ENCODE measurements around the gene RCBTB2. TPM values are rescaled to one million over a fixed set of nuclear protein-coding genes. Genes with fewer than 3 reads are reported as not detected.
A peak's percentile ranks its signal among the peaks of the same experiment; 100 is the strongest.

RCBTB2 gene
- total RNA-seq, 1 donor from 2014 or later = 2.0 TPM

DNA sequence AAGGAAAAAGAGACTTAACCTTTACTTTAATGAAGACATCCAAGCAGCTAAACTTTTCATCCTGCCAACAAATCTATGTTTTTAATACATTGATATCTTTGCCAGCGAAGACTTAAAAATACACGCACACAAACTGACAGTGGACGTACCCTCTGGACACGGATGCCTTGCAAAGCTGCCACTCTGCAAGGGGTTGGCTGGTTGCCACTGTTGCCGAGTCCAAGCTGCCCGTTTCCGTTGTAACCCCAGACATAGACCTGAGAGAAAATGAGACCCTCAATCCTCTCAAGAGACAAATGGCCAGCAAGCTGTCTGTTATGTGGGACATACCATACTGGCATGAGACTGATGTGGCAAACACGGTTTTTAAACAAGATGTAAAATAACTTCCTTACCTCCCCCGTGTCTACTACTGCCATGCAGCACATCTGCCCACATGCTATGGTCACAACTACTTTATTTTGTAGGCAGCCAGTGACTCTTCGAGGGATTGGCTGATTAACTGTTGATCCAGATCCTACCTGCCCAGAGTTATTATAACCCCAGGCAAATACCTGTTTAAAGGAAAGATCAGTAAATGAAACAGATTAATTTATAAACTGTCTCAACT lies 21.2 kb downstream of the RCBTB2 start:
- Mint-ChIP-seq H3K4me3 (no peak overlapping the region), H3K4me1 (ENCODE audit: low read depth) (peaks cover 18% of the 10 kb centered on the region), H3K27me3 (ENCODE audit: insufficient read depth) (peaks cover 8% of the 10 kb centered on the region), H3K27ac (no peak overlapping the region), H3K9me3 (no peaks in the 10 kb centered on the region), H3K36me3 (ENCODE audit: low read depth) (peaks cover 15% of the 10 kb centered on the region)
- intact Hi-C loops (cut with micrococcal nuclease) = no loop called here
- DNase-seq (ENCODE audit: low spot score) = no peak

DNA sequence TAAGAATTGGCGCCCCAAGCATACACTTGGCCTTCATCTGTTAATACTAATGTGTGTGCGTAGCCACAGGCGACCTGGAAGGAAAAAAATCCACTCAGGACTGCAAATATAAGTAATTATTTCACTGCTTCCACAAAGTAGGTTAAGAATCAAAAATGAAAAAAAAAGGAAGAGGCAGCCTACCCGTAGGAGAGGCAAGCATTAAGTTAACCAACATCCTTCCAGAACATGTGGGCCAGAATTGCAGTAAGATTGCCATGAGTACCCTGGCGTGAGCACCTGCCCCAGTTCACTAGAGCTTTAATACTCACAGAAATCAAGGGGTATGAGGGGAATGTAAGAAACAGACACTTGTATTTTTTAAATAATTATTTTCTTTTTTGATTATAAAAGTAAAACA lies 22.2 kb downstream of the RCBTB2 start:
- Mint-ChIP-seq H3K36me3 (ENCODE audit: low read depth) (peaks cover 16% of the 10 kb centered on the region), H3K4me3 (no peak overlapping the region), H3K9me3 (no peaks in the 10 kb centered on the region)

DNA sequence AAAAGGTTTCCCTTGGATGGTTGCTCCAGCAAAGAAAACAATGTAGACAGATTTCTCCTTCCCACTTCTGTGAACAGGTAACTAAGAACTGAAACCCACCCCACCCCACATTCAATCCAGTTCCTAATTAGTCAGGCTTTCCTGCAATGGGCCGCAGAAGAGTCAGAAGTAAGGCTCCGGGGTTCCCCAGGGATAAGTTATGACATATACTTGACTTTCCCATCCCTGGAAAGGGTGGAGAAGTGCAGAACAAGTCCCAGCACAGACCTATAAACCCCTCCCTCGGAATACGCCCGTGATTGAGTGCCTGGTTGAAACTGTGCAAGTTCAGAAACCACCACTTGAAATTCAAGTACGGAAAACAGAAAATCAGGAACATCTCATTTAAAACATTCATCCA lies 24.9 kb downstream of the RCBTB2 start:
- Mint-ChIP-seq H3K4me1 (ENCODE audit: low read depth) (peaks cover 51% of the 10 kb centered on the region), H3K27ac (no peak overlapping the region), H3K9me3 (no peaks in the 10 kb centered on the region), H3K27me3 (ENCODE audit: insufficient read depth) (peaks cover 8% of the 10 kb centered on the region), H3K4me3 (no peak overlapping the region), H3K36me3 (ENCODE audit: low read depth) (peaks cover 19% of the 10 kb centered on the region)
- no peak for DNase-seq (ENCODE audit: low spot score)
- intact Hi-C loops (cut with micrococcal nuclease) = loop anchor here (5.0 kb wide), 2 partner anchors 161 to 176 kb away; no protein-coding TSS in a partner anchor

More for the DNA sequence above, 22.2 kb downstream of the RCBTB2 start:
- Mint-ChIP-seq H3K27me3 (ENCODE audit: insufficient read depth) (peaks cover 8% of the 10 kb centered on the region), H3K27ac (no peak overlapping the region), H3K4me1 (ENCODE audit: low read depth) (peaks cover 28% of the 10 kb centered on the region)
- DNase-seq (ENCODE audit: low spot score) = no peak
- intact Hi-C loops (cut with micrococcal nuclease) = no loop called here

DNA sequence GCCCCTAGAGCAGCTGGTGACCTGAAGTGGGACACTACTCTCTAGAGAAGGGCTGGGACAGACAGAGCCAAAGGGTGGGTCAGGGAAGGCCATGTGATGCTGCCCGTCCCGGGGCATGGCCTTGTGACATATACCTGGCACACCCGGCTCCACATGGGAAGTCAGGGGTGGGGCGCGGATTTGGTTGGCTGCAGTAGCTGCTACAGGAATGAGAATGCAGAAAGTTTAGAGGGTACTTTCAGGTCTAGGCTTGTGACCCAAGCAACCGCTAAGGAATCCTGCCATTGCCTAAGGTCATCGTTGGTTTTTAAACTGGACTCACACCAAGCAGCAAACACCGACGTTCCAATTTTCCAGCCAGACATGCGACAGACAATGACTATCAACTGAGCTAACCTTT lies 25.9 kb downstream of the RCBTB2 start:
- intact Hi-C loops (cut with micrococcal nuclease) = loop anchor here (5.0 kb wide), 2 partner anchors 160 to 175 kb away; no protein-coding TSS in a partner anchor
- H3K4me1 Mint-ChIP-seq (ENCODE audit: low read depth) = peaks cover 56% of the 10 kb centered on the region
- H3K9me3 Mint-ChIP-seq = no peaks in the 10 kb centered on the region
- peaks cover 13% of the 10 kb centered on the region for H3K36me3 Mint-ChIP-seq (ENCODE audit: low read depth)
- peaks cover 5% of the 10 kb centered on the region for H3K27me3 Mint-ChIP-seq (ENCODE audit: insufficient read depth)
- no peak overlapping the region for H3K27ac Mint-ChIP-seq
- no peak overlapping the region for H3K4me3 Mint-ChIP-seq
- no peak for DNase-seq (ENCODE audit: low spot score)

DNA sequence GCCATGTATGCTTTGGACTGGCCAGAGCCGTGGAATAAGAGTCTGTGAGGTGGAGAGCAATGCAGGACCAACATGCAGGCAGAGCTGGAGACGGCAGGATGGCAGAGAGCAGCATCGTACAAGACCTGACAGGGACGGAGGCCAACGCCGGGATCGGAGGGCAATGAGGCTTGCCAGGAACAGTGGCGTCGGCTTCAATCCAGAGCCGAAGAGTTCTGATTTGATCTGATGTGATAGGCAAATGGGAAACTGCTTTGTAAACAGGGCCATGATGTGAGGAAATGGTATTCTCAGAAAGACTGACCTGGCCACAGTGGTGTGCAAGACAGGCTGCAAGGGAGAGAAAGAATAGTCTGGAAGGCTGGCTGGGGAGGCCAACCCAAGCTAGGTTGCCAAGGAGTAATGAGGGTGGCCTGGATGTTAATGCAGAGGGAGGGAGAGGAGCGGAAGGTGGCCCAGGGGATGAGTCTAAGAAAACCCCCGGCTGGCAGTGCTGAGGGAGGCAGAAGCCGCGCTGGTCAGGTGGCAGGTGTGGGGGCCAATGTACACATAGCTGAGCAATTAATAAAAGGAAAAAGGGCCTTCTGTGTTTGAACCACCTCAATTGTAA lies 26.7 kb downstream of the RCBTB2 start:
- Mint-ChIP-seq H3K27me3 (ENCODE audit: insufficient read depth) (peaks cover 5% of the 10 kb centered on the region), H3K4me3 (peak overlapping the region; percentile 38), H3K27ac (peak overlapping the region; percentile 25), H3K4me1 (ENCODE audit: low read depth) (peaks cover 62% of the 10 kb centered on the region), H3K36me3 (ENCODE audit: low read depth) (peaks cover 9% of the 10 kb centered on the region), H3K9me3 (no peaks in the 10 kb centered on the region)
- intact Hi-C loops (cut with micrococcal nuclease) = loop anchor here (5.0 kb wide), 2 partner anchors 159 to 174 kb away; no protein-coding TSS in a partner anchor
- DNase-seq (ENCODE audit: low spot score) = no peak

DNA sequence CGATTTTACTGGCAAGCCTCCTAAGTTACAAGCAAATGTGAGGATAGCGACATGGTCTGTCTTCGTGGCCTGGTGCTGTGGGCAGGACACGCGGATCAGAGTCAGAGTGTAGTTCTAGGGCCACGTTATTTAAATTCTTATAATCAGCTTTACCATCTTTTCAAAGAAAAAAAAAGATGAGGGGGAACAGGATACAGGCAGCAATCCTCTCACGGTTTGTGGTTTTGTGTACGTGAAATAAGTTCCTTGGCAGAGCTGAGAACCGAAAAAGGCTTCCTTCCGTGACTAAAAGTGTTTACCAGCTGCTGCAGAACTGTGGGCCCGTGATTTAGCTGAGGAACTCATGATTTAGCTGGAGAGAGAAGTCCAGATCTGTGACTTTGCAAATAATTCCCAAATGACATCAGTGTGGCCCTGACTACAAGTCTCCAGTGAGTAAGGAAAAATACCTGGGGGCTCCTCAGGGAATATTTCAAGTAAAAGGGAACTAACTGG lies 27.2 kb downstream of the RCBTB2 start:
- H3K4me3 Mint-ChIP-seq = peak overlapping the region; percentile 38
- peaks cover 12% of the 10 kb centered on the region for H3K36me3 Mint-ChIP-seq (ENCODE audit: low read depth)
- intact Hi-C loops (cut with micrococcal nuclease) = loop anchor here (1.0 to 5.0 kb wide), 7 partner anchors 13 to 387 kb away; no protein-coding TSS in a partner anchor
- DNase-seq (ENCODE audit: low spot score) = peak; percentile 57
- H3K27ac Mint-ChIP-seq = peak overlapping the region; percentile 62
- no peaks in the 10 kb centered on the region for H3K9me3 Mint-ChIP-seq
- H3K4me1 Mint-ChIP-seq (ENCODE audit: low read depth) = peaks cover 68% of the 10 kb centered on the region
- H3K27me3 Mint-ChIP-seq (ENCODE audit: insufficient read depth) = peaks cover 4% of the 10 kb centered on the region

DNA sequence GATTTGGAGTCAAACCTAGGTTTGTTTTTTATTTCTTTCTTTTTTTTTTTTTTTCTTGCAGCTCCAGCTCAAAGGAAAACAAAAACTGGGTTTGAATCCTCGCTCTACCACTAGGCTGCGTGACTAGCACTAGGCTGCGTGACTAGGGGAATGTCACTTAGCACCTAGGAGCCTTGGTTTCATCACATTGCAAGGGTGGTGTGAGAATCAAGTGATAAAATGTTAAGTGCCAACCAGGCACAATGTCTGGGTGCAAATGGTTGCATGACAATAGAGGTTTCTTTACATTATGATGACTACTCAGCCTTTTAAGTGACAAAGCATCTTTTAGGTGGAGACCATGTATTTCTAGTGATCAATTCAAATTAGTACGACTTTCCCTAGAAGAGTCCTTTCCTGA lies 27.9 kb downstream of the RCBTB2 start:
- DNase-seq (ENCODE audit: low spot score) = no peak
- peaks cover 3% of the 10 kb centered on the region for H3K27me3 Mint-ChIP-seq (ENCODE audit: insufficient read depth)
- H3K4me3 Mint-ChIP-seq = peak overlapping the region; percentile 38
- H3K4me1 Mint-ChIP-seq (ENCODE audit: low read depth) = peaks cover 68% of the 10 kb centered on the region
- intact Hi-C loops (cut with micrococcal nuclease) = loop anchor here (1.0 to 5.0 kb wide), 7 partner anchors 13 to 387 kb away; no protein-coding TSS in a partner anchor
- H3K36me3 Mint-ChIP-seq (ENCODE audit: low read depth) = peaks cover 12% of the 10 kb centered on the region
- H3K27ac Mint-ChIP-seq = peak overlapping the region; percentile 62
- no peaks in the 10 kb centered on the region for H3K9me3 Mint-ChIP-seq

DNA sequence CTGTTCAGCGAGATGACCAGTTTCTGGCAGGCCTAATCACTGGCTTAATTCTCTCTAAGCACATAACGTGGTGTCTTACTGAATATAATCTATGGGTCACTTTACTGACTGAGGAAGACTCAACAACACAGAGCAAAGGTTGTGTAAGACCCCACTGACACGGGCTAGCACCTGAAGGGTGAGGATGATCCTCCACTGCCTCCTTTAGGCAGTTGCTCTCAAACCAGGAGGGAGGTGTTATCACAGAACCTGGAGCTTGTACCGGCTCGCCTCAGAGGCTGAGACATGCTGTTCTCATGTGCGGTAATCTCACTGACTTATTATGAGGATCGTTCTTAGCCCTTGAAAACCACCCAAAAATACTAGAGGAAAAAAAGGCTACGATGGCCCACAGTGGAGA lies 28.3 kb downstream of the RCBTB2 start:
- H3K27ac Mint-ChIP-seq = peak overlapping the region; percentile 11
- intact Hi-C loops (cut with micrococcal nuclease) = loop anchor here (1.0 to 5.0 kb wide), 7 partner anchors 12 to 388 kb away; no protein-coding TSS in a partner anchor
- DNase-seq (ENCODE audit: low spot score) = no peak
- peaks cover 12% of the 10 kb centered on the region for H3K36me3 Mint-ChIP-seq (ENCODE audit: low read depth)
- H3K9me3 Mint-ChIP-seq = no peaks in the 10 kb centered on the region
- peaks cover 65% of the 10 kb centered on the region for H3K4me1 Mint-ChIP-seq (ENCODE audit: low read depth)
- peaks cover 3% of the 10 kb centered on the region for H3K27me3 Mint-ChIP-seq (ENCODE audit: insufficient read depth)
- H3K4me3 Mint-ChIP-seq = peak overlapping the region; percentile 32

DNA sequence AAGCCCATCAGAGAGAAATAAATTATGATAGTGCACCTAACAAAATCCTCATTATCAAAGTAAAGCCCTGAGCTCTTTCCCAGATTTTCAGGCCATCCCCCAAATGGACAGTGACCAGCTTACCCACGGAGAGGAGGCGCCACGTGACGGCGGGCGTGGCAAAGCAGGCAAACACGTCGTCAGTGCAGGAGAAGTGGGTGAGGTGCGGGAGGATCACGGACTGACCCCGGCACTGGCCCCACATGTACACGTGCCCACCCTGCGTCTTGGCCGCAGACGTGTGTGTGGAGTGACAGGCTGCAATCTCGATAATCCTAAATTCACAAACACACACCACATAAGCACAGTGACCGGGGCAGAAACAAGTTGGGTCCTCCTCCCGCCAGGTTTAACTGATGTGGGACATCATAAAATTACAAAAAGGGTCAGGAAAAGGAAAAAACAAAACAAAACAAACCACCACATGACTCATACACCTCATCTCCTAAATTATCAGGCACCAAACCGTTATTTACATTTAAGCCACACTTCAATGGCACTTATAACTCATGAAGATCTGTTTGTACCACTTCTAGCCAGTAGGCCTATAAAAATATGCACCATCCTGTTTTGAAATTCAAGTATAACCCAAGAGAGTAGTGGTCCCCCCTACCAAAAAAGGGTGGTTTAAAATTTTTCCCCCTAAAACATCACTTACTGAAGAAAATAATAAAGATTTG lies 30.1 kb downstream of the RCBTB2 start:
- Mint-ChIP-seq H3K4me3 (no peak overlapping the region), H3K27me3 (ENCODE audit: insufficient read depth) (no peaks in the 10 kb centered on the region), H3K36me3 (ENCODE audit: low read depth) (peaks cover 18% of the 10 kb centered on the region), H3K4me1 (ENCODE audit: low read depth) (peaks cover 75% of the 10 kb centered on the region), H3K9me3 (no peaks in the 10 kb centered on the region), H3K27ac (peak overlapping the region; percentile 24)
- DNase-seq (ENCODE audit: low spot score) = no peak
- intact Hi-C loops (cut with micrococcal nuclease) = no loop called here

DNA sequence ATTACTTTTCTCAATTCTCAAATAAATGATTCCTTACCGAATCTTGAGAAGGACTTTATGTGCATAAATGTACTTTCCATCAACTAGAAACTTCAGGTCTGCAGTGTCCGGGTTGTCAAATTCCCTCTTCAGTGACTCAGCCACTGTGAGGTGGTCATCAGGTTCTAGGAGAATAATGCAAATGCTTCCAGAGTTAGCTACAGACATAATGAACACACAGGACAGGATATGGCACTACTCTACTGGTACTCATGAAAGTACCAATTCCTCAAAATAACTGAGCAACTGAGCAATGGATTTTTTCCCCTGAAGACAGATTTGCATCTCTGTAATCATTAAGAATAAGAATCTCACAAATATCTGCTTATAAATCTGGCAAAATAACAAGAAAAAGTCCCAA lies 31.2 kb downstream of the RCBTB2 start:
- no peak for DNase-seq (ENCODE audit: low spot score)
- Mint-ChIP-seq H3K27ac (no peak overlapping the region), H3K4me1 (ENCODE audit: low read depth) (peaks cover 73% of the 10 kb centered on the region), H3K27me3 (ENCODE audit: insufficient read depth) (no peaks in the 10 kb centered on the region), H3K36me3 (ENCODE audit: low read depth) (peaks cover 17% of the 10 kb centered on the region), H3K9me3 (no peaks in the 10 kb centered on the region), H3K4me3 (no peak overlapping the region)
- intact Hi-C loops (cut with micrococcal nuclease) = no loop called here

DNA sequence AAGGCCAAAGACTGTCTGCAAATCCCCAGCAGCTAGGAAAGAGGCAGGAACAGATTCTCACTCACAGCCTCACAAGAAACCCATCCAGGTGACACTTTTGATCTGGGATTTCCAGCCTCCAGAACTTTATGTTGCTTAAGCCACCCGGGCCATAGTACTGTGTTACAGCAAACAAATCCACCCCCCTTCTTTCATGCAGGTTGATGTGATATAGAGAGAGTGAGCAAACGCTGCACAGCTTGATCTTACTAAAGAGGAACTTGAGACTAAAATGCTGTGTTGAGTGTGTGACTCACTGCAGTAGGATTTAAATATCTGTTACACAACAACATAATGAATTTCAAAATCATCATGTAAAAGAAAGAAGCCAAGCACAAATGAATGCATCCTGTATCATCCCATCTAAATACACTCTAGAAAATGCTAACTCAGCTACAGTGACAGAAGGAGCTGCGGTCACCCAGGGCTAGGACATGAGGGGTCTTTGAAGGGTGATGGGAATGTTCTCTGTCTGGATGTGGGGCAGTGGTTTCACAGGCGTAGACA lies 32.2 kb downstream of the RCBTB2 start:
- DNase-seq (ENCODE audit: low spot score) = no peak
- intact Hi-C loops (cut with micrococcal nuclease) = no loop called here
- Mint-ChIP-seq H3K4me1 (ENCODE audit: low read depth) (peaks cover 70% of the 10 kb centered on the region), H3K36me3 (ENCODE audit: low read depth) (peaks cover 13% of the 10 kb centered on the region), H3K9me3 (no peaks in the 10 kb centered on the region), H3K27ac (no peak overlapping the region), H3K4me3 (no peak overlapping the region), H3K27me3 (ENCODE audit: insufficient read depth) (no peaks in the 10 kb centered on the region)

DNA sequence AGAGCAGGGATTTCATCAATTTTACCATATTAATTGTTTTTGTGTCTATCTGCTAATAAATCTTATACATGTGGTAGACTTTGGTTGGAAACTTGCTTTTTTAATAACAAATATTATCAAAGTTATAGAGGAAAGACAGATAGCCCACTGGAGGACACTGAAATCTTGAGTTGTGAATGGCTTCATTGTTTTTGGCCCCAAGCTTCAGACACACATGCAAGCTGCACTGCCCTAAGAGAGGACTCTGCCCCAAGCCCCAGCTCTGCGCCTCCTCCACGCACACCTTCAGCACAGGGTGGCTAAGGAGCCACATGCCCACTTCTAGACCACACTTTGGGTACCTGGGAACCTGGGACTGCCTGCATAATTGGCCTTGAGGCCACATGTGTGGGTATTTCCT lies 35.2 kb downstream of the RCBTB2 start:
- no peaks in the 10 kb centered on the region for H3K9me3 Mint-ChIP-seq
- H3K4me1 Mint-ChIP-seq (ENCODE audit: low read depth) = peaks cover 52% of the 10 kb centered on the region
- H3K36me3 Mint-ChIP-seq (ENCODE audit: low read depth) = peaks cover 10% of the 10 kb centered on the region
- H3K27me3 Mint-ChIP-seq (ENCODE audit: insufficient read depth) = no peaks in the 10 kb centered on the region
- no peak overlapping the region for H3K4me3 Mint-ChIP-seq
- intact Hi-C loops (cut with micrococcal nuclease) = loop anchor here (10.0 kb wide), 1 partner anchor 53 kb away; no protein-coding TSS in a partner anchor
- no peak for DNase-seq (ENCODE audit: low spot score)
- no peak overlapping the region for H3K27ac Mint-ChIP-seq
